IPS-18a (cell line): ENCODE results near the gene ASMTL.

Experiments
- H3K27ac ChIP-seq: one replicate; pipeline ENCODE4 v1.5.1; 2013; ENCODE audit warnings: low read length
- H3K27me3 ChIP-seq: one replicate; pipeline ENCODE4 v1.6.1; 2013; ENCODE audit warnings: mild to moderate bottlenecking, low read length; ENCODE audit not compliant: control insufficient read depth, insufficient read depth
- H3K36me3 ChIP-seq: one replicate; pipeline ENCODE4 v1.6.1; 2013; ENCODE audit warnings: low read depth, low read length; ENCODE audit not compliant: control insufficient read depth
- H3K4me1 ChIP-seq: one replicate; pipeline ENCODE4 v1.6.1; 2013; ENCODE audit warnings: low read depth, low read length; ENCODE audit not compliant: control insufficient read depth
- H3K4me3 ChIP-seq: one replicate; pipeline ENCODE4 v1.5.1; 2013; ENCODE audit warnings: low read length
- H3K9ac ChIP-seq: one replicate; pipeline ENCODE4 v1.6.1; 2013; ENCODE audit warnings: mild to moderate bottlenecking, low read length, moderate library complexity
- H3K9me3 ChIP-seq: one replicate; pipeline ENCODE4 v1.6.1; 2013; ENCODE audit warnings: low read depth, low read length; ENCODE audit not compliant: control insufficient read depth

The ASMTL gene

DNA sequence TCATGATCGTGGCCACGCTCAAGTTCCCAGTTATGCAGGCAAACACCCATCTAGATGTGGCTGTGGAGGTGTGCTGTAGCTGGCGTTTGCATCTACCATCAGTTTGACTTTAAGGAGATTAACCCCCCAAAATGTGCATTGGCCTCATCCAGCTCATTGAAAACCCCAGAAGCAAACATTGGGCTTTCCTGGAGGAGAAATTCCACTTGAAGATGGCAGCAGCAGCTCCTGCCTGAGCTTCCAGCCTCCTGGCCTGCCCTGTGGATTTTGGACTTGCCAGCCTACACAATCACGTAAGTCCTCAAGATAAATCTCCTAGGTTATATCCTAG is 30.6 kb downstream of the ASMTL start:
- Histone ChIP-seq H3K9me3 (peaks cover 10% of the 10 kb centered on the region), H3K4me3 (no peak overlapping the region), H3K9ac (no peak overlapping the region), H3K4me1 (no peaks in the 10 kb centered on the region), H3K27ac (no peak overlapping the region), H3K36me3 (peaks cover 46% of the 10 kb centered on the region), H3K27me3 (no peaks in the 10 kb centered on the region)

DNA sequence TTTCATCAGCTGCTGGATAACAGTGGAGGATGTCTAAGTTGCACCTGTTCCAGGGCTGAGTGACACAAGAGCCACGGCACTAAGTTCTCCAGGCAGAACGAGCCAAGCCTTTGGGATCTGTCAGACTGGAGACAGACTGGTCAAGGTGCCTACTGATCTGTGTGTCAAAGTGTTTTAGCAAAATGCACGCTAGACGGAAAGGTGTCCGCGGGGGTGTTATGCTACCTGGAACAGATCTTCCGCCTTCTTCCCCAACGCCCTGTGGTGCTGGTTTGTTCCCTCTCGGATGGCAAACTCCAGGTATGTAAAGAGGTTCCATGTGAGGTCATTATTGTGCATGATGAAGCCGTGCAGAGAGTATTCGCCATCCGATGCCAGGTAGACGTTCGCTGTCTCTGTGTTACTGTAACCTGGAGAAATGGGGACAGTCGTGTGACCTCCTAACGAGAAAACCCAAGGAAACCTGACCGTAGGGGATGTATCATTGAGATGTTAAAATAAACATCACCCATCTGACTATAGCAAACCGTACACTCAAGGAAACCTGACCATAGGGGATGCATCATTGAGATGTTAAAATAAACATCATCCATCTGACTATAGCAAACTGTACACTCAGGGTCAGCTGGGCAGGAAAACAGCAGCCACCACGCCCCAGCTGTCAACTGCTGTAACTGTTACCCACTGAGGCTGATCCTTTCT is 31.1 kb downstream of the ASMTL start:
- H3K4me3 ChIP-seq = no peak overlapping the region
- no peak overlapping the region for H3K27ac ChIP-seq
- peaks cover 49% of the 10 kb centered on the region for H3K36me3 ChIP-seq
- no peak overlapping the region for H3K9ac ChIP-seq
- no peaks in the 10 kb centered on the region for H3K4me1 ChIP-seq
- H3K9me3 ChIP-seq = peaks cover 10% of the 10 kb centered on the region
- H3K27me3 ChIP-seq = no peaks in the 10 kb centered on the region

DNA sequence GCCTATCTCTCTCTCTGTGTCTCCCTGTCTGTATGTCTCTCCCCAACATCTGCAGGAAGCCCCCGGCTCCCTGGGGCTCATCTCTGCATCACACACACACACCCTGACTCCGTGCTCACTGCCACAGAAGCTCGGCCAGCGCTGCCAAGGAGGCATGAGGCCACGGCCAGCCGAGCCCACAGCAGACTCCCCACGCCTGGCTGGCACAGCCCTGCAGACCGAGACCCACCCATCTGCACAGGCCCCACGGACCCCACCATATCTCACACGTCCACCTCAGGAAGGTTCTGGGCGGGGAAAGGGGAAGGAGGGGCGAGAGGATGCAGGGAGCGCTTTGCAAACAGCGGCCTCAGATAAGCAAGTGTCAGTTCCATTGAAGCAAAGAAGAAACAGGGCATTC is 32.3 kb downstream of the ASMTL start:
- Histone ChIP-seq H3K36me3 (peaks cover 54% of the 10 kb centered on the region), H3K27me3 (no peaks in the 10 kb centered on the region), H3K27ac (no peak overlapping the region), H3K9ac (no peak overlapping the region), H3K4me3 (no peak overlapping the region), H3K9me3 (peaks cover 10% of the 10 kb centered on the region), H3K4me1 (no peaks in the 10 kb centered on the region)

DNA sequence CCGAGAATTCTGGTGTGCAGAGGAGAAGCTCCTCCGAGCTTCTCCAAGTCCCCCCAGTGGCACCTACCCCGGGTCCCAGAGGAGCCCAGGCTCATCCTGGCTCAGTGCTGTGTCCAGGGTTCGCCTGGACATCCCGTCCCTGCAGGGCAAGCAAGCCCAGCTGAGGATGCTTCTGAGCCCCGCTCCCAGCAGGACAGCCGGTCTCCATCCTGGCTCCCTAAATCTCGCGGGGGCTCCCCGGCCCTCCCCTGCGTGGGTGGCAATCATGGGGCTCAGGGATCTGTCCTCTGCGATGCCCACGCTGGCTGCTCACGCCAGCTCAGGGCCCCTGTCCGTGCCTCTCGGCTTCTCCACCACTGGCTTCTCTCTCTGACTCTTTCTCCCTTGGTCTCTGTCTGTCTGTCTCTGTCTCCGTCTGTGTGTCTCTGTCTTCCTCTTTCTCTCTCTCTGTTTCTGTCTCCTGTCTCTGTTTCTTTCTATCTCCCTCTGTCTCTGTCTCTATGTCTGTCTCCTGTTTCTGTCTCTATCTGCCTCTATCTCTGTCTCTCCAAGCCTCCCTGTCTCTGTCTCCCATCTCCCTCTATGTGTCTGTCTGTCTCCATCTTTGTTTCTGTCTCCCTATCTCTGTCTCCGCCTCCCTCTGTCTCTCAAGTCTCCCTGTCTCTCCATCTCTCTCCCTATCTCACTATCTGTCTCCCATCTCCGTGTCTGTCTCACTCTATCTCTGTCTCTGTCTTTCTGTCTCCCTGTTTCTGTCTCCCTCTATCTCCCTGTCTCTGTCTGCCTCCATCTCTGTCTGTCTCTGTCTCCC is 33.0 kb downstream of the ASMTL start:
- peaks cover 10% of the 10 kb centered on the region for H3K9me3 ChIP-seq
- H3K9ac ChIP-seq = no peak overlapping the region
- H3K36me3 ChIP-seq = peaks cover 47% of the 10 kb centered on the region
- no peaks in the 10 kb centered on the region for H3K27me3 ChIP-seq
- no peak overlapping the region for H3K4me3 ChIP-seq
- H3K27ac ChIP-seq = no peak overlapping the region
- no peaks in the 10 kb centered on the region for H3K4me1 ChIP-seq

DNA sequence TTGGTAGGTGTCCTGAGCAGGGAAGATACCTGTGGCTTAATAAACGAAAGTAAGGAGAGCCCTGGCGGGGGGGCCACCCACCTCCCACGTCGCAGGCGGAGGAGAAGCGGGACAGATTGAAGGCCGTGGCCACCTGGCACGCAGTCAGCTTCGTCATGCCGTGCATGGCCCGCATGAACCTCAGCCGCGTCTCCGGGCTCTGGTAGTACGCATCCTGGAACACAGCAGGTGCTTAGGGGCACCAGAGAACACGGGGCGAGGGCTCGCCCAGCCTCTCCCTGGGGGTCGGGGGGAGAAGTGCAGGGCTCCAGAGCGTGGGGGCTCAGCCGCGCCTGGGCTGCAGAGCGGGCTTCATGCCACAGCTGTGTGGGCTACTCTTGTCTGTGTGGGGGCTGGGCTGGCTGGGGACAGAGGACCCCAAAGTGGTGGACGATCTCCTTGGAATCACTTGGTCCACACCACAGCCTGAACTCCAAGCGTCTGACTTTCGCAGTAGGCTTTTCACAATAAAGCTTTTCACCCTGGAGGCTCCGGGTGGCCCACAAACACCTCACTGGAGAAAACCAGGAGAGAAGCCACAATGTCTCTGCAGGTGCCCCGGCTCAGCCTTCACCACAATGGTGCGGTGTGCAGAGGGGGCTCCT is 33.7 kb downstream of the ASMTL start:
- Histone ChIP-seq H3K27me3 (no peaks in the 10 kb centered on the region), H3K9me3 (peaks cover 10% of the 10 kb centered on the region), H3K36me3 (peaks cover 52% of the 10 kb centered on the region), H3K4me3 (no peak overlapping the region), H3K27ac (no peak overlapping the region), H3K9ac (no peak overlapping the region), H3K4me1 (no peaks in the 10 kb centered on the region)

DNA sequence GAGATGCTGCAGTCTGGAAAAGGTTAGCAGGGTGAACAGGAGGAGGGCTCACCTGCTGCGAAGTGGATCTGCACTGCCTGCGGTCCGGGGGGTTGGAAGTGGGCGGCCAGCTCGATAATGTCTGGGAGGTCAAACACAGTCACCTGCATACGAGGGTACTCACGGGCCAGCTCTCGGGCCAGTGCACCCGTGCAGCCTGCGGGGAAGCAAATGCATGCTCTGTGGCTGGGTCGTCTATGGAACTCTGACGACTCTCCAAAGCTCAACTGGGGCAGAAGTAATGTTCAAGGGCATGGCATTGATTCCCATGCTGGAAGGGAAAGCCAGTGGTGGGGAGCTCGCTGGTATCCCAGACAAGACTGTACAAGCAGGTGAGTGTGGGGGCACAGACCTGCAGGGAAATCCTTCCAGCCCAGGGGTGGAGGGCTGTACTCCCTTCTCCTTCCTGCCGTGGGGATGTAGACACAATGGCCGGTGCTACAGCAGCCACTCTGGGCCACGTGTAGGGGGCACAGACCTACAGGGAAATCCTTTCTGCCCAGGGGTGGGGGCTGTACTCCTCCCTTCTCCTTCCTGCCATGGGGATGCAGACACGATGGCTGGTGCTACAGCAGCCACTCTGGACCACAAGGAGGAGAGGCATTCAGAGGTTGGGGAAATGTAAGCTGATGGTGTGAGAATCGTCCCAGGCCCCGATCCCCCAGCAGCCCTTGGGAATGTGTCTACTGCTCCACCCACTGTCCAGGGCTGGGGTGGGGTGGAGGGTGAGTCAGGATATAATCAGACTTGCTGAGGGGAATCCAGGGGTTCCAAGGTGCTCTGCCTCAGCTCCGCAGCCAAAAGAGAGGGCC is 34.6 kb downstream of the ASMTL start:
- H3K9me3 ChIP-seq = peaks cover 10% of the 10 kb centered on the region
- H3K4me1 ChIP-seq = no peaks in the 10 kb centered on the region
- H3K9ac ChIP-seq = no peak overlapping the region
- no peak overlapping the region for H3K27ac ChIP-seq
- peaks cover 54% of the 10 kb centered on the region for H3K36me3 ChIP-seq
- no peaks in the 10 kb centered on the region for H3K27me3 ChIP-seq
- no peak overlapping the region for H3K4me3 ChIP-seq

DNA sequence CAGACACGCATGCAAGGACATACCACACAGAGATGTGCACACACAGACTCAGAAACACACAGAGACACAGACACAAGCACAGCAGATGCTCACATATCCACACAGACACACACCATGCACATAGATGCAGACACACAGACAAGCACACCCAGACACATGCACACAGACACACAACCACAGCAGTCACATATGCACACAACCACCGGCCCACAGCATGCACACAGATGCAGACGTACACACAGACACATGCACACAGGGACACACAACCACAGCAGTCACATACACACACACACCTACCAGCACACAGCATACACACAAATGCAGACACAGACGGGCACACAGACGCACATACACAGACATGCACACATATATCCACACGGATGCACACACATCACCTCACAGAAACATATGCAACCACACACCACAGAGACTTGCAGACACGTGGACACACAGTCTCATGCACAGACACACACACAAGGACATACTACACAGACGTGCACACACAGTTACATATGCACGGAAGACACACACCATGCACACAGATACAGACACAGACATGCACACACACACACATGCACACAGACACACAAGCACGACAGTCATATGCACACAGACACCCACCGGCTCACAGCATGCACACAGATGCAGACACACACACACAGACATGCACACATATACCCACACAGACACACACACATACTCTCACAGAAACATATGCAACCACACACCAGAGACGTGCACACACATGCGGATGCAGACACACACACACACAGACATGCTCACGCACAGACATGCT is 35.5 kb downstream of the ASMTL start:
- Histone ChIP-seq H3K9me3 (peaks cover 5% of the 10 kb centered on the region), H3K36me3 (peaks cover 52% of the 10 kb centered on the region), H3K9ac (no peak overlapping the region), H3K4me1 (no peaks in the 10 kb centered on the region), H3K4me3 (no peak overlapping the region), H3K27me3 (no peaks in the 10 kb centered on the region), H3K27ac (no peak overlapping the region)

DNA sequence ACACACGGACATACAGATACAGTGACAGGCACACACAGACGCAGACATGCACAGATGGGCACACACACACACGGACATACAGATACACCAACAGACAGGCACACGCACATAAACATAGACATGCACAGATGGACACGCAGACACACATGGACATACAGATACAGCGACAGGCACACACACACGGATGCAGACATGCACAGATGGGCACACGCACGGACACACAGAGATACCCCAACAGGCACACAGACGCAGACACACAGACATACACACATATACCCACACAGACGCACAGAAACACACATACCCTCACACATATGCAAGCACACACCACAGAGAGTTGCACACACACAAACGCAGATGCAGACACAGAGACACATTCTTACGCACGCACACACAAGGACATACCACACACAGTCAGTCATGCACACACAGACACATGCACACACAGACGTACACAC is 36.4 kb downstream of the ASMTL start:
- Histone ChIP-seq H3K27me3 (no peaks in the 10 kb centered on the region), H3K4me3 (no peak overlapping the region), H3K4me1 (no peaks in the 10 kb centered on the region), H3K36me3 (peaks cover 50% of the 10 kb centered on the region), H3K9ac (no peak overlapping the region), H3K9me3 (no peaks in the 10 kb centered on the region), H3K27ac (no peak overlapping the region)

DNA sequence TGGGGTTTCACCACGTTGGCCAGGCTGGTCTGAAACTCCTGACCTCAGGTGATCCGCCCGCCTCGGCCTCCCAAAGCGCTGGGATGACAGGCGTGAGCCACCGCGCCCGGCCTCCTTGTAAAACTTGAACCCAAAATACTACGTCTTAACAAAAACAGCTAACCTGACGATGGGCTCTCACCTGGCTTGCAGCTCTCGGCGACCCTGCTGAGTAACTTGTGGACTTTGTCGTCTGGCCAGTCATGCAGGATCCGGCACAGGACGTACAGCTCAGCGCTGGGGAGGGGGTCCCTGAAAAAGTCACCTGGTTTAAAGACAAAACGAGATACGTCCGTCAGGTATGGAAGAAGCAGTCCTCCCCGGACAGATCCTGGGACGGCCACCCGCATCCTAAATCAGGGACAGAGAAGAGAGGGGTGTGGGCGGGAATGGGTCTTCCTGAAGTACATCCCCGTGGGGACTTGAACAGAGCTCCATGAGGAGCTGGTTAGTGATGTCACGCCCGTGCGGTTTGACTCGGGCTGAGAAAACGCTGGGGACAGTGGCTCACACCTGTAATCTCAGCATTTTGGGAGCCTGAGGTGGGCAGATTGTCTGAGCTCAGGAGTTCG is 40.1 kb downstream of the ASMTL start:
- H3K27me3 ChIP-seq = no peaks in the 10 kb centered on the region
- no peaks in the 10 kb centered on the region for H3K4me1 ChIP-seq
- peaks cover 45% of the 10 kb centered on the region for H3K36me3 ChIP-seq
- no peak overlapping the region for H3K4me3 ChIP-seq
- no peak overlapping the region for H3K27ac ChIP-seq
- no peaks in the 10 kb centered on the region for H3K9me3 ChIP-seq
- no peak overlapping the region for H3K9ac ChIP-seq

DNA sequence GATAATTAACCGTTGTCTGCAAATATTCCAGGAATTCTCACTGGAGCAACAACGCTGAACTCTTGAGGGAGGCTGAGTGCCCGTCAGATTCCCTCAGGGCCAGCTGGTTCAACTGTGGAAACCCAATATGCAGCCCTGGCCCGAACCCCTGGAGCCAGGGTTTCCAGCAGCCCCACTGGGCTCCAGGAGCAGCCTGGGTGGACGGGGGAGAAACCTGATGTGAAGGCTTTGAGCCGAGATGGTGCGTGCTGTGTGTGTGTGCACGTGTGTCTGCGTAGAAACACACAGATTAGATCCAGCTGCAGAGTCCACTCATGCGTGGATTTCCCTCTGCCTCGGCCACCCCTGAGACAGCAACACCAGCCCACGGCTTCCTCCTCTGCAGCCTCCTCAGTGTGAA is 41.4 kb downstream of the ASMTL start:
- no peak overlapping the region for H3K9ac ChIP-seq
- no peaks in the 10 kb centered on the region for H3K27me3 ChIP-seq
- H3K36me3 ChIP-seq = peaks cover 44% of the 10 kb centered on the region
- H3K9me3 ChIP-seq = no peaks in the 10 kb centered on the region
- no peak overlapping the region for H3K4me3 ChIP-seq
- no peak overlapping the region for H3K27ac ChIP-seq
- no peaks in the 10 kb centered on the region for H3K4me1 ChIP-seq
